NT2/D1 (cell line): ENCODE results near the gene JUNB.

Experiments
- DNase-seq: peaks from one replicate; pipeline ENCODE4 v3.0.0-alpha.2; 2011; ENCODE audit warnings: low read depth, low spot score
- H3K27me3 ChIP-seq: 2 replicates; pipeline ENCODE4 v1.6.0; 2011; ENCODE audit warnings: mild to moderate bottlenecking; ENCODE audit not compliant: insufficient read length, insufficient read depth
- H3K36me3 ChIP-seq: 2 replicates; pipeline ENCODE4 v1.6.1; 2011; ENCODE audit warnings: mild to moderate bottlenecking, low read length, mixed read lengths; ENCODE audit not compliant: insufficient read depth, insufficient read length
- H3K4me1 ChIP-seq: 2 replicates; pipeline ENCODE4 v1.5.1; 2011; ENCODE audit not compliant: insufficient read depth, insufficient read length
- H3K4me3 ChIP-seq: 2 replicates; pipeline ENCODE4 v1.5.1; 2011; ENCODE audit warnings: low read depth; ENCODE audit not compliant: insufficient read length
- H3K9ac ChIP-seq: 2 replicates; pipeline ENCODE4 v1.6.0; 2011; ENCODE audit warnings: low read depth; ENCODE audit not compliant: insufficient read length
- H3K9me3 ChIP-seq: 2 replicates; pipeline ENCODE4 v1.5.1; 2011; ENCODE audit warnings: mild to moderate bottlenecking, low read length; ENCODE audit not compliant: insufficient read depth
- SUZ12 ChIP-seq: IDR thresholded peaks from 2 replicates; pipeline ENCODE4 v1.6.1; 2011; ENCODE audit not compliant: insufficient read length, insufficient read depth; ENCODE audit errors: extremely low read depth
- YY1 ChIP-seq: IDR thresholded peaks from 2 replicates; pipeline ENCODE4 v1.6.1; 2011; ENCODE audit not compliant: insufficient read length, insufficient read depth
- ZNF274 ChIP-seq: IDR thresholded peaks from 2 replicates; pipeline ENCODE4 v1.6.1; 2011; ENCODE audit warnings: mild to moderate bottlenecking, low read depth, low read length

JUNB gene

GRCh38 chr19:12752056-12752781 lies 39.1 kb upstream of the JUNB start:
- no peak overlapping the region for H3K4me3 ChIP-seq
- no peaks in the 10 kb centered on the region for H3K4me1 ChIP-seq
- no peak overlapping the region for H3K9ac ChIP-seq
- no peak for TF ChIP-seq SUZ12
- TF ChIP-seq YY1: no peak
- TF ChIP-seq ZNF274: no peak
- no peak for DNase-seq
- peaks cover 16% of the 10 kb centered on the region for H3K36me3 ChIP-seq
- no peaks in the 10 kb centered on the region for H3K27me3 ChIP-seq
- H3K9me3 ChIP-seq: peaks cover 6% of the 10 kb centered on the region; the same call in 1 of the 2 replicates

GRCh38 chr19:12754465-12755196 lies 36.7 kb upstream of the JUNB start:
- no peaks in the 10 kb centered on the region for H3K36me3 ChIP-seq
- TF ChIP-seq ZNF274 (no peak), YY1 (no peak), SUZ12 (no peak)
- peaks cover 4% of the 10 kb centered on the region for H3K4me1 ChIP-seq
- no peaks in the 10 kb centered on the region for H3K27me3 ChIP-seq
- no peak overlapping the region for H3K9ac ChIP-seq
- H3K9me3 ChIP-seq: peaks cover 6% of the 10 kb centered on the region; the same call in 1 of the 2 replicates
- DNase-seq: no peak
- no peak overlapping the region for H3K4me3 ChIP-seq

- TF ChIP-seq YY1 (no peak), SUZ12 (no peak), ZNF274 (no peak)
- Histone ChIP-seq H3K27me3 (no peaks in the 10 kb centered on the region), H3K9me3 (peaks cover 6% of the 10 kb centered on the region; the same call in 1 of the 2 replicates), H3K9ac (no peak overlapping the region), H3K4me3 (no peak overlapping the region), H3K36me3 (no peaks in the 10 kb centered on the region), H3K4me1 (peaks cover 4% of the 10 kb centered on the region)
- DNase-seq: no peak
Observed at GRCh38 chr19:12756150-12756883, 35.0 kb upstream of the JUNB start.

- peaks cover 4% of the 10 kb centered on the region for H3K4me1 ChIP-seq
- peaks cover 11% of the 10 kb centered on the region for H3K36me3 ChIP-seq
- H3K4me3 ChIP-seq: peak overlapping the region; percentile 25
- H3K27me3 ChIP-seq: no peaks in the 10 kb centered on the region
- H3K9ac ChIP-seq: peak overlapping the region; percentile 66
- TF ChIP-seq SUZ12: no peak
- no peak for TF ChIP-seq ZNF274
- peaks cover 1% of the 10 kb centered on the region; the same call in 1 of the 2 replicates for H3K9me3 ChIP-seq
- DNase-seq: peak; percentile 60
Observed at GRCh38 chr19:12757544-12758274, 33.6 kb upstream of the JUNB start.

GRCh38 chr19:12759686-12760085 lies 31.6 kb upstream of the JUNB start:
- DNase-seq: no peak
- peaks cover 4% of the 10 kb centered on the region for H3K4me1 ChIP-seq
- TF ChIP-seq ZNF274 (no peak), YY1 (no peak), SUZ12 (no peak)

GRCh38 chr19:12763100-12763499 lies 28.2 kb upstream of the JUNB start:
- H3K36me3 ChIP-seq: peaks cover 43% of the 10 kb centered on the region
- H3K4me3 ChIP-seq: no peak overlapping the region
- no peak for DNase-seq
- no peaks in the 10 kb centered on the region for H3K27me3 ChIP-seq
- H3K9me3 ChIP-seq: peaks cover 10% of the 10 kb centered on the region; the same call in 1 of the 2 replicates
- TF ChIP-seq YY1 (no peak), SUZ12 (no peak), ZNF274 (no peak)
- no peak overlapping the region for H3K9ac ChIP-seq
- peaks cover 3% of the 10 kb centered on the region for H3K4me1 ChIP-seq

More at GRCh38 chr19:12759686-12760085, 31.6 kb upstream of the JUNB start:
- H3K9me3 ChIP-seq: peaks cover 10% of the 10 kb centered on the region; the same call in 1 of the 2 replicates
- no peaks in the 10 kb centered on the region for H3K27me3 ChIP-seq
- H3K36me3 ChIP-seq: peaks cover 29% of the 10 kb centered on the region
- no peak overlapping the region for H3K4me3 ChIP-seq
- H3K9ac ChIP-seq: no peak overlapping the region
